ENCODE measurements around the gene RABGEF1.

DNA sequence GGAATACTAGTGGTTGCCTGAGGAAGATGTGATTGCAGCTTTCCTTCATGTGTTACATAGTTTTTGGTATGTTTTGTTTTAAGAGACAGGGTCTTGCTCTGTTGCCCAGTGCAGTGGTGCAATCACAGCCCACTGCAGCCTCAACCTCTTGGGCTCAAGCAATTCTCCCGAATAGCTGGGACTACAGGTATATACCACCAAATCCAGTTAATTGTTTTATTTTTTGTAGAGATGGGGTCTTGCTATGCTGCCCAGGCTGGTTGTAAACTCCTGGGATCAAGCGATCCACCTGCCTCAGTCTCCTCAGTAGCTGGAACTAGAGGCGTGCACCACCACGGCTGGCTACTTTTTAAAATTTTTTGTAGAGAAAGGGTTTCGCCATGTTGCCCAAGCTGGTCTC is 101.4 kb downstream of the RABGEF1 start:
- TF ChIP-seq, protein P1, sequence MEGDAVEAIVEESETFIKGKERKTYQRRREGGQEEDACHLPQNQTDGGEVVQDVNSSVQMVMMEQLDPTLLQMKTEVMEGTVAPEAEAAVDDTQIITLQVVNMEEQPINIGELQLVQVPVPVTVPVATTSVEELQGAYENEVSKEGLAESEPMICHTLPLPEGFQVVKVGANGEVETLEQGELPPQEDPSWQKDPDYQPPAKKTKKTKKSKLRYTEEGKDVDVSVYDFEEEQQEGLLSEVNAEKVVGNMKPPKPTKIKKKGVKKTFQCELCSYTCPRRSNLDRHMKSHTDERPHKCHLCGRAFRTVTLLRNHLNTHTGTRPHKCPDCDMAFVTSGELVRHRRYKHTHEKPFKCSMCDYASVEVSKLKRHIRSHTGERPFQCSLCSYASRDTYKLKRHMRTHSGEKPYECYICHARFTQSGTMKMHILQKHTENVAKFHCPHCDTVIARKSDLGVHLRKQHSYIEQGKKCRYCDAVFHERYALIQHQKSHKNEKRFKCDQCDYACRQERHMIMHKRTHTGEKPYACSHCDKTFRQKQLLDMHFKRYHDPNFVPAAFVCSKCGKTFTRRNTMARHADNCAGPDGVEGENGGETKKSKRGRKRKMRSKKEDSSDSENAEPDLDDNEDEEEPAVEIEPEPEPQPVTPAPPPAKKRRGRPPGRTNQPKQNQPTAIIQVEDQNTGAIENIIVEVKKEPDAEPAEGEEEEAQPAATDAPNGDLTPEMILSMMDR (IDR thresholded peaks at IDR 0.05), result no peak
- no peak for TF ChIP-seq POLR2A (IDR thresholded peaks at IDR 0.05)

Measured in uterus (tissue), 2 donors.